Endothelial cell of umbilical vein (primary cell): ENCODE data around the gene SYT17. TPM values are rescaled to one million over a fixed set of nuclear protein-coding genes. Genes with fewer than 3 reads are reported as not detected.

Experiments
- BruUV-seq: library from RNA; stranded (reverse); fragments of 400-500 nt; replicated peaks from 2 replicates; lab custom pipeline; 2021; lab: Mats Ljungman, UMichigan
- CTCF ChIA-PET: fragments of 300-600, 350-600 bp; sonication (Branson Sonifier 250); formaldehyde crosslinking; loops from one replicate; lab custom pipeline; 2021; ENCODE audit warnings: antibody characterized with exemption, inconsistent platforms; lab: Charles Lee
- POLR2A ChIA-PET: fragments of 300-600, 350-600 bp; sonication (Branson Sonifier 250); formaldehyde crosslinking; loops from one replicate; lab custom pipeline; 2021; ENCODE audit warnings: antibody characterized with exemption, inconsistent platforms; lab: Charles Lee
- DNase-seq: peaks from one replicate; pipeline ENCODE4 v3.0.0-alpha.2; 2011; ENCODE audit warnings: low read depth, low spot score
- FAIRE-seq: peaks from 2 replicates; lab custom pipeline; 2011; peaks lifted over from hg19 to GRCh38; lab: Jason Lieb, UNC
- H2AFZ ChIP-seq: 2 replicates; pipeline ENCODE4 v1.6.0; 2012; ENCODE audit warnings: low read depth, low read length, control low read depth, inconsistent platforms
- H3K27ac ChIP-seq: 2 replicates; pipeline ENCODE4 v1.5.1; 2011; ENCODE audit warnings: low read depth, mild to moderate bottlenecking, control low read depth, low read length, moderate library complexity; ENCODE audit not compliant: insufficient read depth
- H3K27me3 ChIP-seq, 2 experiments: 2 replicates each; pipeline versions ENCODE4 v1.6.0 to v1.6.1; 2011; ENCODE audit warnings: low read length in 2 of 2, mixed read lengths in 1 of 2; ENCODE audit not compliant: control insufficient read depth in 2 of 2, insufficient read depth in 2 of 2
- H3K36me3 ChIP-seq, 2 experiments: 2 replicates in 1 of 2; 3 replicates in 1 of 2; pipeline ENCODE4 v1.5.1; 2011; ENCODE audit warnings: low read length in 2 of 2, mild to moderate bottlenecking in 1 of 2, moderate library complexity in 1 of 2; ENCODE audit not compliant: control insufficient read depth in 2 of 2, insufficient read depth in 2 of 2; ENCODE audit errors: extremely low read depth in 1 of 2
- H3K4me1 ChIP-seq: 3 replicates; pipeline ENCODE4 v1.5.1; 2011; ENCODE audit warnings: mild to moderate bottlenecking, low read length; ENCODE audit not compliant: control insufficient read depth, insufficient read depth; ENCODE audit errors: extremely low read depth
- H3K4me2 ChIP-seq: 2 replicates; pipeline ENCODE4 v1.6.1; 2011; ENCODE audit warnings: low read length, control low read depth, mixed read lengths; ENCODE audit not compliant: insufficient read depth
- H3K4me3 ChIP-seq, 3 experiments: fragments of 200-600 bp in 1 of 3; sonication (generic), shearing (Covaris generic) in 1 of 3; replicated peaks in 1 of 3; 2 replicates each; pipeline ENCODE4 v1.5.1; 2011 to 2016; ENCODE audit warnings: control low read depth in 3 of 3, low read length in 3 of 3, mild to moderate bottlenecking in 2 of 3, inconsistent platforms in 1 of 3, low read depth in 1 of 3, moderate library complexity in 1 of 3; ENCODE audit not compliant: insufficient read depth in 1 of 3
- H3K79me2 ChIP-seq: 2 replicates; pipeline ENCODE4 v1.6.0; 2012; ENCODE audit warnings: low read length, inconsistent platforms; ENCODE audit not compliant: control insufficient read depth, insufficient read depth
- H3K9ac ChIP-seq: replicated peaks from 2 replicates; pipeline ENCODE3; 2011; ENCODE audit warnings: low read length, control low read depth; ENCODE audit not compliant: insufficient read depth; ENCODE audit errors: extremely low read depth
- H3K9me1 ChIP-seq: replicated peaks from 3 replicates; pipeline ENCODE4 v1.6.0; 2011; ENCODE audit warnings: mild to moderate bottlenecking, low read length; ENCODE audit not compliant: control insufficient read depth, insufficient read depth; ENCODE audit errors: extremely low read depth
- H3K9me3 ChIP-seq: replicated peaks from 2 replicates; pipeline ENCODE4 v1.5.1; 2012; ENCODE audit warnings: low read length, inconsistent platforms; ENCODE audit not compliant: control insufficient read depth, insufficient read depth
- H4K20me1 ChIP-seq: replicated peaks from 2 replicates; pipeline ENCODE3; 2011; ENCODE audit warnings: mild to moderate bottlenecking, low read length; ENCODE audit not compliant: control insufficient read depth, insufficient read depth; ENCODE audit errors: extremely low read depth
- CTCF ChIP-seq, 2 donors: IDR thresholded peaks; 1 replicate in 1 of 2; 2 replicates in 1 of 2; pipeline ENCODE4 v1.5.1; 2011; ENCODE audit warnings: low read length in 2 of 2, mild to moderate bottlenecking in 2 of 2, moderate library complexity in 2 of 2, control low read depth in 1 of 2, inconsistent platforms in 1 of 2, low read depth in 1 of 2; ENCODE audit not compliant: insufficient read depth in 1 of 2; ENCODE audit errors: extremely low read depth in 1 of 2
- EZH2 ChIP-seq: IDR thresholded peaks from 2 replicates; pipeline ENCODE4 v1.6.1; 2012; ENCODE audit warnings: borderline replicate concordance, low read depth, mild to moderate bottlenecking, moderate library complexity, low read length, inconsistent platforms; ENCODE audit not compliant: severe bottlenecking
- FOS ChIP-seq: IDR thresholded peaks from 2 replicates; pipeline ENCODE4 v1.6.1; 2011; ENCODE audit warnings: mild to moderate bottlenecking, low read length, moderate library complexity, borderline replicate concordance; ENCODE audit not compliant: insufficient read depth
- GATA2 ChIP-seq: IDR thresholded peaks from 2 replicates; pipeline ENCODE4 v1.7.0; 2011; ENCODE audit warnings: low read depth, mild to moderate bottlenecking, moderate library complexity, mixed read lengths, low read length; ENCODE audit not compliant: insufficient read length, insufficient read depth
- JUN ChIP-seq: IDR thresholded peaks from 2 replicates; pipeline ENCODE4 v1.6.1; 2011; ENCODE audit warnings: borderline replicate concordance, low read depth; ENCODE audit not compliant: insufficient read length, insufficient read depth
- MAX ChIP-seq: IDR thresholded peaks from 2 replicates; pipeline ENCODE4 v1.6.1; 2011; ENCODE audit not compliant: insufficient read depth, insufficient read length
- MYC ChIP-seq: IDR thresholded peaks from one replicate; pipeline ENCODE4 v1.6.1; 2011; ENCODE audit warnings: mild to moderate bottlenecking, low read depth, low read length
- POLR2A ChIP-seq: IDR thresholded peaks from 2 replicates; pipeline ENCODE4 v1.6.1; 2012; ENCODE audit warnings: low read depth, mild to moderate bottlenecking, control low read depth, low read length
- POLR2AphosphoS5 ChIP-seq: IDR thresholded peaks from 2 replicates; pipeline ENCODE4 v1.6.1; 2012; ENCODE audit warnings: low read depth, mild to moderate bottlenecking, control low read depth, low read length, moderate library complexity; ENCODE audit not compliant: insufficient read depth
- dilution Hi-C: fragments of 300-500 bp; cut with MboI; formaldehyde crosslinking; loops from one replicate; pipeline ENCODE4 v1.15.0; 2019; ENCODE audit warnings: low sequenced_read_pairs; ENCODE audit not compliant: extremely low pct_ligation_motif_present
- intact Hi-C: fragments of 100-400 bp; cut with micrococcal nuclease; formaldehyde crosslinking; loops from one replicate; pipeline ENCODE4 v1.10.0; 2022
- polyA plus RNA-seq, 4 experiments: library from polyadenylated mRNA; depleted of rRNA in 3 of 4; stranded (reverse) in 3 of 4; unstranded in 1 of 4; fragments of >200 nt; gene quantifications; 2 replicates each; pipeline versions ENCODE4 v1.2.1 to v1.2.3, GENCODE V29; 2011 to 2012; ENCODE audit warnings: missing spikeins in 1 of 4
- total RNA-seq: library from RNA; stranded (reverse); gene quantifications from 2 replicates; pipeline ENCODE4 v1.2.3, GENCODE V29; 2021

Gene SYT17
- total and polyA plus RNA-seq, 2 donors (not counting 3 experiments of a cell fraction or from before 2014, with no cell fraction given), result 1.9 to 4.2 TPM

GRCh38 chr16:19172098-19172780, 4.2 kb downstream of the SYT17 start:
- no peak overlapping the region for H3K27ac ChIP-seq
- no peak for FAIRE-seq
- dilution Hi-C loops, result no loop called here
- H4K20me1 ChIP-seq, result no peaks in the 10 kb centered on the region
- BruUV-seq, result no TSS peak
- no peak overlapping the region for H3K4me2 ChIP-seq
- peaks cover 6 to 34% of the 10 kb centered on the region in 2 experiments for H3K27me3 ChIP-seq
- H3K79me2 ChIP-seq, result no peaks in the 10 kb centered on the region
- H2AFZ ChIP-seq, result no peak overlapping the region
- no peaks in the 10 kb centered on the region for H3K9me3 ChIP-seq
- no peak for TF ChIP-seq GATA2
- no peak for TF ChIP-seq CTCF (IDR thresholded peaks at IDR 0.05; ENCODE audit: extremely low read depth in 1 of 2, insufficient read depth in 1 of 2, low read depth in 1 of 2, low read length in 2 of 2)
- TF ChIP-seq MYC, result no peak
- no peak for TF ChIP-seq POLR2A
- TF ChIP-seq MAX, result no peak
- no peak for TF ChIP-seq EZH2
- no peak for TF ChIP-seq FOS
- TF ChIP-seq JUN, result no peak
- no peak for TF ChIP-seq POLR2AphosphoS5
- H3K9me1 ChIP-seq, result no peaks in the 10 kb centered on the region
- no peak overlapping the region for H3K4me3 ChIP-seq
- intact Hi-C loops, result no loop called here
- H3K4me1 ChIP-seq, result peaks cover 3% of the 10 kb centered on the region
- no peaks in the 10 kb centered on the region for H3K36me3 ChIP-seq
- CTCF ChIA-PET, result interaction anchor here (1.0 kb wide), 1 partner anchor 86 kb away, joined by 3 read pairs; no protein-coding TSS in a partner anchor
- POLR2A ChIA-PET, result no interaction called here
- H3K9ac ChIP-seq, result no peak overlapping the region
- no peak for DNase-seq
